Neural cell (in vitro differentiated cells): ENCODE results near the gene RAPGEF4. TPM values are rescaled to one million over a fixed set of nuclear protein-coding genes. Genes with fewer than 3 reads are reported as not detected.

Experiments
- H2AFZ ChIP-seq: fragments of 200-600, 300-800 bp; sonication (generic), shearing (Covaris generic); 2 replicates; pipeline ENCODE4 v1.6.0; 2014; ENCODE audit warnings: low read depth, mild to moderate bottlenecking, antibody characterized with exemption, low read length, moderate library complexity
- H3F3A ChIP-seq: fragments of 200-600 bp; shearing (Covaris generic); 2 replicates; pipeline ENCODE4 v1.6.1; 2016; ENCODE audit warnings: mild to moderate bottlenecking, moderate library complexity, mixed read lengths, antibody characterized with exemption, low read length; ENCODE audit not compliant: insufficient read depth, poor library complexity, severe bottlenecking
- H3K27ac ChIP-seq: fragments of 200-600, 300-800 bp; sonication (generic), shearing (Covaris generic); 2 replicates; pipeline ENCODE4 v1.5.1; 2014; ENCODE audit warnings: mild to moderate bottlenecking, low read length, moderate library complexity
- H3K27me3 ChIP-seq: fragments of 300-800, 200-600 bp; sonication (generic), shearing (Covaris generic); 2 replicates; pipeline ENCODE4 v1.6.0; 2014; ENCODE audit warnings: mild to moderate bottlenecking, low read depth, low read length, moderate library complexity; ENCODE audit not compliant: insufficient read depth
- H3K36me3 ChIP-seq: fragments of 300-800, 200-600 bp; sonication (generic), shearing (Covaris generic); 2 replicates; pipeline ENCODE4 v1.5.1; 2014; ENCODE audit warnings: mild to moderate bottlenecking, antibody characterized with exemption, low read length, moderate library complexity; ENCODE audit not compliant: insufficient read depth
- H3K4me2 ChIP-seq: fragments of 300-800, 200-600 bp; sonication (generic), shearing (Covaris generic); 2 replicates; pipeline ENCODE4 v1.6.0; 2014; ENCODE audit warnings: mild to moderate bottlenecking, low read length
- H3K4me3 ChIP-seq: fragments of 300-800, 200-600 bp; sonication (generic), shearing (Covaris generic); 2 replicates; pipeline ENCODE4 v1.5.1; 2014; ENCODE audit warnings: mild to moderate bottlenecking, low read length, moderate library complexity
- H3K79me2 ChIP-seq: fragments of 200-600 bp; shearing (Covaris generic); replicated peaks from 2 replicates; pipeline ENCODE4 v1.6.0; 2014; ENCODE audit warnings: mild to moderate bottlenecking, low read length, moderate library complexity; ENCODE audit not compliant: insufficient read depth
- H3K9ac ChIP-seq: fragments of 300-800, 200-600 bp; sonication (generic), shearing (Covaris generic); 2 replicates; pipeline ENCODE4 v1.6.1; 2016; ENCODE audit warnings: mild to moderate bottlenecking, low read length, mixed read lengths
- H3K9me2 ChIP-seq: fragments of 200-600 bp; shearing (Covaris generic); 2 replicates; pipeline ENCODE4 v1.6.1; 2016; ENCODE audit warnings: mild to moderate bottlenecking, low read length, mixed read lengths; ENCODE audit not compliant: insufficient read depth
- H3K9me3 ChIP-seq: fragments of 200-600, 300-800 bp; sonication (generic), shearing (Covaris generic); 2 replicates; pipeline ENCODE4 v1.6.1; 2016; ENCODE audit warnings: mild to moderate bottlenecking, mixed run types, low read length, moderate library complexity, mixed read lengths
- H4K20me1 ChIP-seq: fragments of 200-600 bp; shearing (Covaris generic); 2 replicates; pipeline ENCODE4 v1.6.1; 2016; ENCODE audit warnings: mild to moderate bottlenecking, mixed run types; ENCODE audit not compliant: insufficient read depth
- CTCF ChIP-seq: fragments of 450-650 bp; IDR thresholded peaks from 2 replicates; pipeline ENCODE4 v1.5.1; 2014; ENCODE audit warnings: antibody characterized with exemption, mild to moderate bottlenecking, moderate library complexity; ENCODE audit not compliant: poor library complexity, severe bottlenecking
- EP300 ChIP-seq: fragments of 450-650 bp; conservative IDR thresholded peaks from 2 replicates; pipeline ENCODE4 v1.6.1; 2014; ENCODE audit warnings: antibody characterized with exemption, mild to moderate bottlenecking, moderate library complexity; ENCODE audit not compliant: poor library complexity, severe bottlenecking
- EZH2 ChIP-seq: fragments of 200-600, 300-800 bp; shearing (Covaris generic), sonication (generic); IDR thresholded peaks from 2 replicates; pipeline ENCODE4 v1.6.1; 2014; ENCODE audit warnings: antibody characterized with exemption, low read length, borderline replicate concordance, mild to moderate bottlenecking; ENCODE audit not compliant: insufficient read depth, poor library complexity, severe bottlenecking
- MXI1 ChIP-seq: fragments of 450-650 bp; conservative IDR thresholded peaks from 2 replicates; pipeline ENCODE4 v1.6.1; 2014; ENCODE audit warnings: antibody characterized with exemption, mild to moderate bottlenecking; ENCODE audit not compliant: poor library complexity, severe bottlenecking
- POLR2AphosphoS5 ChIP-seq: IDR thresholded peaks from 2 replicates; pipeline ENCODE4 v1.6.1; 2012
- RAD21 ChIP-seq: fragments of 450-650 bp; conservative IDR thresholded peaks from 2 replicates; pipeline ENCODE4 v1.6.1; 2014; ENCODE audit warnings: antibody characterized with exemption, mild to moderate bottlenecking, moderate library complexity
- REST ChIP-seq: IDR thresholded peaks from 2 replicates; pipeline ENCODE4 v1.6.1; 2012; ENCODE audit warnings: borderline replicate concordance
- SMC3 ChIP-seq: fragments of 450-650 bp; conservative IDR thresholded peaks from 2 replicates; pipeline ENCODE4 v1.6.1; 2014; ENCODE audit warnings: antibody characterized with exemption, mild to moderate bottlenecking, moderate library complexity; ENCODE audit not compliant: poor library complexity
- TAF1 ChIP-seq: IDR thresholded peaks from 2 replicates; pipeline ENCODE4 v1.6.1; 2012; ENCODE audit warnings: low read depth
- polyA plus RNA-seq: library from polyadenylated mRNA; depleted of rRNA; stranded (reverse); fragments of >200 nt; gene quantifications from 2 replicates; pipeline ENCODE4 v1.2.3, GENCODE V29; 2014

Gene RAPGEF4
- polyA plus RNA-seq, 1 donor from 2014 or later = 10.4 TPM

- Histone ChIP-seq H3K9me2 (no peaks in the 10 kb centered on the region), H3K36me3 (no peaks in the 10 kb centered on the region), H3K9me3 (no peaks in the 10 kb centered on the region), H3K27me3 (no peaks in the 10 kb centered on the region), H3K4me2 (no peak overlapping the region), H3K4me3 (no peak overlapping the region), H3K9ac (no peak overlapping the region), H3K79me2 (no peaks in the 10 kb centered on the region), H3K27ac (no peak overlapping the region), H2AFZ (no peak overlapping the region), H3F3A (no peaks in the 10 kb centered on the region), H4K20me1 (no peaks in the 10 kb centered on the region)
- no peak for TF ChIP-seq RAD21
- no peak for TF ChIP-seq SMC3
- TF ChIP-seq REST = no peak
- no peak for TF ChIP-seq POLR2AphosphoS5
- no peak for TF ChIP-seq TAF1
- TF ChIP-seq CTCF = no peak
- TF ChIP-seq EZH2 = no peak
- TF ChIP-seq MXI1 = no peak
- TF ChIP-seq EP300 = no peak
Measured at GRCh38 chr2:172775319-172775718, 39.7 kb downstream of the RAPGEF4 start.

GRCh38 chr2:172777431-172777830 is 41.8 kb downstream of the RAPGEF4 start:
- Histone ChIP-seq H3K27ac (no peak overlapping the region), H3K9me2 (no peaks in the 10 kb centered on the region), H3K4me3 (no peak overlapping the region), H4K20me1 (no peaks in the 10 kb centered on the region), H3K36me3 (no peaks in the 10 kb centered on the region), H3K79me2 (no peaks in the 10 kb centered on the region), H3K9ac (no peak overlapping the region), H3K9me3 (no peaks in the 10 kb centered on the region), H3K27me3 (no peaks in the 10 kb centered on the region), H2AFZ (no peak overlapping the region), H3K4me2 (no peak overlapping the region), H3F3A (no peaks in the 10 kb centered on the region)
- TF ChIP-seq SMC3 (no peak), RAD21 (no peak), POLR2AphosphoS5 (no peak), MXI1 (no peak), EP300 (no peak), TAF1 (no peak), CTCF (no peak), EZH2 (no peak)
